ENCODE results near the gene CIB2.

Gene CIB2

DNA sequence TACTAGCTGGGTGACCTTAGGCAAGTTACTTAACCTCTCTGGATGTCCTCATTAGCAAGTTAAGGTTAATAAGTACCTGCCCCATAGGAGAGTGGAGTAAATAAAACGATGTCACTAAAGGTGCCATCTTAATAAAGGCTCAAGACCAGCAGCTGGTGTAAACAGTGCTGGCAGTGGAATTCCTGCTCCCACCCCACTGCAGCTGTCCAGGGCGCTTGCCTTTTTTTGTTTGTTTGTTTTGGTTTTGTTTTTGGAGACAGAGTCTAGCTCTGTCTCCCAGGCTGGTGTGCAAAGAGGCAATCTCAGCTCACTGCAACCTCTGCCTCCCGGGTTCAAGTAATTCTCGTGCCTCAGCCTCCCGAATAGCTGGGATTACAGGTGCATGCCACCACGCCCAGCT lies 46.8 kb upstream of the CIB2 start:
- H3K36me3 ChIP-seq (ENCODE audit: control insufficient read depth, low read length), result no peaks in the 10 kb centered on the region
- no peak overlapping the region for H3K4me3 ChIP-seq (ENCODE audit: low read length)
- H3F3A ChIP-seq (ENCODE audit: control insufficient read depth, insufficient read depth), result no peaks in the 10 kb centered on the region
- no peak overlapping the region for H3K27ac ChIP-seq (ENCODE audit: low read depth, low read length)
- H3K27me3 ChIP-seq (ENCODE audit: control insufficient read depth, low read length), result peaks cover 7% of the 10 kb centered on the region
- no peak overlapping the region for H3K4me2 ChIP-seq (ENCODE audit: low read length)
- H3K9me2 ChIP-seq (replicated peaks; ENCODE audit: control insufficient read depth, low read length), result no peaks in the 10 kb centered on the region
- no peaks in the 10 kb centered on the region for H4K20me1 ChIP-seq (ENCODE audit: control insufficient read depth, insufficient read depth, low read depth, low read length)
- TF ChIP-seq EZH2phosphoT487 (IDR thresholded peaks at IDR 0.05; ENCODE audit: borderline replicate concordance, low read length) (no peak), CTCF (IDR thresholded peaks at IDR 0.05; ENCODE audit: low read depth, low read length, poor library complexity, severe bottlenecking) (no peak)
- no peaks in the 10 kb centered on the region for H3K79me2 ChIP-seq (ENCODE audit: control insufficient read depth, low read length)
- no peaks in the 10 kb centered on the region for H3K9me3 ChIP-seq (ENCODE audit: control insufficient read depth, insufficient read depth, low read length)
- H3K4me1 ChIP-seq (ENCODE audit: control insufficient read depth, low read length), result peaks cover 19% of the 10 kb centered on the region

DNA sequence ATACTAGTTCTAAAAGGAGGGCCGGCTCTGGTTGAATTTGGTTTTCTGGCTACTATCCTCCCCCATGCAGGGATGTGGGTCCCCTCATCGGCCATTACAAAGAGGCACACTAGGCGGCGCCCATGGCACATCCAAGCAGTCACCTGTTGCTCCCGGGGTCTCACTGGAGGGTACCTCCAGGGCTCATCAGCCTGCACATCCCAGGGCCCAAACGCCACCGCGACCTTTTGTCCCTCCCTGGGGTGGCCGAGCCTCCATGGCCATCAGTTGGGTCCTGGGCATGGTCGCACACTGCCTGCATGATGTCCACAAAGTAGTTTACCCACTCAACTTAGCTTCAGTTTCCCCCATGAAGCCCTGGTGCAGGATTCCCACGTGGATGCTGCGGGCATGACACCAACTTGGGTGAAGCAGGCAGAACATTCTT lies 46.2 kb upstream of the CIB2 start:
- Histone ChIP-seq H3K4me3 (ENCODE audit: low read length) (no peak overlapping the region), H3K27me3 (ENCODE audit: control insufficient read depth, low read length) (peaks cover 7% of the 10 kb centered on the region), H4K20me1 (ENCODE audit: control insufficient read depth, insufficient read depth, low read depth, low read length) (no peaks in the 10 kb centered on the region)

GRCh38 chr15:78175330-78175729 lies 44.1 kb upstream of the CIB2 start:
- no peaks in the 10 kb centered on the region for H3K79me2 ChIP-seq (ENCODE audit: control insufficient read depth, low read length)
- no peak overlapping the region for H3K4me2 ChIP-seq (ENCODE audit: low read length)
- H3K9me2 ChIP-seq (replicated peaks; ENCODE audit: control insufficient read depth, low read length), result no peaks in the 10 kb centered on the region
- H3K27ac ChIP-seq (ENCODE audit: low read depth, low read length), result no peak overlapping the region
- peaks cover 31% of the 10 kb centered on the region for H3K4me1 ChIP-seq (ENCODE audit: control insufficient read depth, low read length)
- H3F3A ChIP-seq (ENCODE audit: control insufficient read depth, insufficient read depth), result no peaks in the 10 kb centered on the region
- H3K4me3 ChIP-seq (ENCODE audit: low read length), result no peak overlapping the region
- peaks cover 3% of the 10 kb centered on the region; the same call in 1 of the 2 replicates for H3K9me3 ChIP-seq (ENCODE audit: control insufficient read depth, insufficient read depth, low read length)
- peaks cover 7% of the 10 kb centered on the region for H3K27me3 ChIP-seq (ENCODE audit: control insufficient read depth, low read length)
- no peaks in the 10 kb centered on the region for H4K20me1 ChIP-seq (ENCODE audit: control insufficient read depth, insufficient read depth, low read depth, low read length)
- TF ChIP-seq CTCF (IDR thresholded peaks at IDR 0.05; ENCODE audit: low read depth, low read length, poor library complexity, severe bottlenecking) (no peak), EZH2phosphoT487 (IDR thresholded peaks at IDR 0.05; ENCODE audit: borderline replicate concordance, low read length) (no peak)
- H3K36me3 ChIP-seq (ENCODE audit: control insufficient read depth, low read length), result peaks cover 26% of the 10 kb centered on the region

More for the DNA sequence above, 46.2 kb upstream of the CIB2 start:
- H3K4me1 ChIP-seq (ENCODE audit: control insufficient read depth, low read length), result peaks cover 21% of the 10 kb centered on the region
- no peak overlapping the region for H3K4me2 ChIP-seq (ENCODE audit: low read length)
- no peaks in the 10 kb centered on the region for H3K9me2 ChIP-seq (replicated peaks; ENCODE audit: control insufficient read depth, low read length)
- H3K36me3 ChIP-seq (ENCODE audit: control insufficient read depth, low read length), result peaks cover 4% of the 10 kb centered on the region
- H3F3A ChIP-seq (ENCODE audit: control insufficient read depth, insufficient read depth), result no peaks in the 10 kb centered on the region
- H3K27ac ChIP-seq (ENCODE audit: low read depth, low read length), result no peak overlapping the region
- no peaks in the 10 kb centered on the region for H3K9me3 ChIP-seq (ENCODE audit: control insufficient read depth, insufficient read depth, low read length)
- H3K79me2 ChIP-seq (ENCODE audit: control insufficient read depth, low read length), result no peaks in the 10 kb centered on the region
- TF ChIP-seq CTCF (IDR thresholded peaks at IDR 0.05; ENCODE audit: low read depth, low read length, poor library complexity, severe bottlenecking) (peak; percentile 83), EZH2phosphoT487 (IDR thresholded peaks at IDR 0.05; ENCODE audit: borderline replicate concordance, low read length) (no peak)

Data from DOHH2 (cell line).